22Rv1 (cell line): ENCODE results near the gene JPT1.

Experiments
- CTCF ChIP-seq: fragments of 450-650 bp; IDR thresholded peaks from 2 replicates; pipeline ENCODE4 v1.5.1; 2017; ENCODE audit warnings: mild to moderate bottlenecking
- ZFX ChIP-seq: fragments of 450-650 bp; IDR thresholded peaks from 2 replicates; pipeline ENCODE4 v1.6.1; 2017; ENCODE audit warnings: antibody characterized with exemption, borderline replicate concordance

DNA sequence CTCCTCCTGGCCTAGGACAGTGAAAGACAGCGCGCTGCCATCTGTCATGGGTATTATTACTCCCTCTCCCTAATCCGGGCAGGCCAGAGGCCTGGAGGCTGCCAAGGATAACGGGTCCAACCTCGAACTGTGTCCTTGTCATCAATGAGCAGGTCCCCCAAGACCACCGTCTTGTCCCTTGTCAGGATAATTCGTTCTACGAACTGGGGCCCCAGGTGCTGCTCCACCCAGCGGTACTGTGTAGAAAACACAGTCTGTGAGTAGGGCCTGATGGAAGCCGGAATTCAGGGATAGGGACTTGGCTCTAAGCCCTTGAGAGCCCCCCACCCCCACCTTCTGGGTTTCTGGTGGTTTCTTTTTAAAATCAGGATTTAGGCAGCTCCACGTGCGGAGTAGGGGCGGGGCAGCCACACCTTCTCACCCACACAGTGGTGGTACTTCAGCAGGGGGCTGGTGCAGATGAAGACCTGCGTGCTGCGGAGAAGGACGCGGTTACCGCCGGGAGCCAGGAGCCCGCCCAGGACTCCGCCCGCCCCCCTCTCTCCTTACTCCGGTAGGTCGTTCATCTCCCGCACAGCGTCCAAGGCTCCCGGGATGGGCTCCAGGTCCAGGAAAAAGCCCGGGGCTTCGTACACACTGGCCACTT, 23.6 kb downstream of the JPT1 start:
- no peak for TF ChIP-seq CTCF
- no peak for TF ChIP-seq ZFX
